Prostate gland (tissue), 2 donors: ENCODE results near the gene SF1.

ENCODE experiments used
- CTCF ChIP-seq, 4 experiments: fragments of 200-600 bp in 2 of 4; fragments of 450-650 bp in 2 of 4; sonication (generic) in 2 of 4; IDR thresholded peaks; 1 replicate in 3 of 4; 2 replicates in 1 of 4; pipeline ENCODE4 v1.5.1; 2016 to 2019; ENCODE audit warnings: antibody characterized with exemption in 4 of 4, mild to moderate bottlenecking in 2 of 4, moderate library complexity in 2 of 4
- POLR2AphosphoS5 ChIP-seq: sonication (generic); formaldehyde crosslinking; IDR thresholded peaks from one replicate; pipeline ENCODE4 v1.6.1; 2017; ENCODE audit warnings: antibody characterized with exemption

DNA sequence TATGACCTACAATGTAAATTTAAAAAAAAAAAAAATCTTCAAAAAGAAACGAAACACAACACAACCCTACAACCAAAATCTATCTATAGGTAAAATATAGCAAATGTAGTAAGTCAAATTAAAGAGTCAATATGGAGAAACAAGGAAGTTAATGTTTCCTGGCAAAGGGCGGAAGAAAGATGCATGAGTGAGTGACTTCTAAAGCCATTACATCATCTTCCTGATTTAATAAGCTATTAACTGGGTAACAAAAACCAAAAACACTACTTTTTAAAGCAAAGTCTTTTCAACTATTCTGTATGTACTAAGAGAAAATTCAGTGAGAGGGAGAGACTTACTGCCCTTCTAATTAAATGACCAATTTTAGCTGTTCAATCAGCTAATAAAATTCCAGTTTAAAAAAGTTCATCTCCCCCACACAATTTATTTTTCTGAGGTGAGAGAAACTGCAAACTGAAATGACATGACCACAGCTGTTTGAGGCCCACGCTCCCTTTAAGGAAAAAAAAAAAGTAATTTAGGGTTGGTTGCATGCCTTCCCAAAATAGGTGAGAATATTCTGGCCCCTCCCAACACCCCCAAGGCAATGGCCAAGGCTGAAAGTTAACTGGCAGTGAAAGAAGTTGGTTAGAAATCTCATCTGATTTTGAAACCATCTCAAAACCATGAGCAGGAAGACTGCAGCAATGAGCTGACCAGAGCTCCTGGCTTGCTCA lies 5.9 kb downstream of the SF1 start:
- TF ChIP-seq CTCF (IDR thresholded peaks at IDR 0.05) (no peak), POLR2AphosphoS5 (no peak)
